Esophagus squamous epithelium (tissue), 5 donors: ENCODE results near the gene LGR4. TPM values are rescaled to one million over a fixed set of nuclear protein-coding genes. Genes with fewer than 3 reads are reported as not detected.

ENCODE experiments used
- DNase-seq: peaks from one replicate; lab custom pipeline; 2025; lab: John Stamatoyannopoulos, UW
- H3K27ac ChIP-seq, 4 donors: fragments of 200-600 bp; sonication (generic); one replicate each; pipeline ENCODE4 v1.5.1; 2016 to 2019; ENCODE audit warnings: mild to moderate bottlenecking in 1 of 4
- H3K27me3 ChIP-seq, 4 donors: fragments of 200-600 bp; sonication (generic); 1 replicate in 3 of 4; 2 replicates in 1 of 4; pipeline versions ENCODE4 v1.5.1 to v1.6.0; 2017 to 2021; ENCODE audit warnings: antibody characterized with exemption in 1 of 4
- H3K36me3 ChIP-seq, 3 donors: fragments of 200-600 bp; sonication (generic); one replicate each; pipeline ENCODE4 v1.5.1; 2016 to 2019
- H3K4me1 ChIP-seq, 3 donors: fragments of 200-600 bp; sonication (generic); one replicate each; pipeline ENCODE4 v1.5.1; 2017 to 2019
- H3K4me3 ChIP-seq, 4 donors: fragments of 200-600 bp; sonication (generic); 1 replicate in 3 of 4; 2 replicates in 1 of 4; pipeline ENCODE4 v1.5.1; 2016 to 2019; ENCODE audit warnings: mild to moderate bottlenecking in 2 of 4, moderate library complexity in 1 of 4
- H3K9me3 ChIP-seq, 3 donors: fragments of 200-600 bp; sonication (generic); one replicate each; pipeline ENCODE4 v1.5.1; 2016 to 2019
- CTCF ChIP-seq, 6 experiments: fragments of 450-650 bp in 4 of 6; fragments of 200-600 bp in 2 of 6; sonication (generic) in 2 of 6; IDR thresholded peaks; one replicate each; pipeline ENCODE4 v1.5.1; 2016 to 2019; ENCODE audit warnings: antibody characterized with exemption in 6 of 6, mild to moderate bottlenecking in 4 of 6, moderate library complexity in 4 of 6
- POLR2A ChIP-seq, 4 donors: fragments of 450-650 bp; IDR thresholded peaks; one replicate each; pipeline ENCODE4 v1.6.1; 2017; ENCODE audit warnings: antibody characterized with exemption in 4 of 4, mild to moderate bottlenecking in 4 of 4, moderate library complexity in 3 of 4
- WGBS, 2 donors: methylation state at CpG; one replicate each; pipeline ENCODE4 v1.1.5; 2018; 5-methylcytosine and 5-hydroxymethylcytosine counted together
- intact Hi-C: fragments of 100-400 bp; cut with DNase I; formaldehyde crosslinking; loops from one replicate; pipeline ENCODE4 v1.15.0; 2022
- total RNA-seq, 4 donors: library from RNA; depleted of rRNA; stranded (reverse); fragments of >200 nt; gene quantifications; one replicate each; pipeline ENCODE4 v1.1.0, GENCODE V29; 2016
- donor health status: DM: yes; HTN: yes; CAD: no.

The LGR4 gene
- total RNA-seq, 4 donors from 2014 or later = 22.3 to 45.6 (median 35.1) TPM

GRCh38 chr11:27423125-27423524 is 49.5 kb downstream of the LGR4 start:
- DNase-seq = no peak
- intact Hi-C loops = no loop called here
- H3K4me3 ChIP-seq = no peak overlapping the region
- no peaks in the 10 kb centered on the region for H3K36me3 ChIP-seq
- H3K4me1 ChIP-seq = peaks cover 12 to 55% (median 29%) of the 10 kb centered on the region in 3 donors
- H3K27me3 ChIP-seq = no peaks in the 10 kb centered on the region
- 12 to 42% methylated on average over 4 of the region's 4 CpGs for WGBS, 2 donors
- H3K27ac ChIP-seq = peak overlapping the region in 3 of 4 donors; percentile 7 to 70 (median 64)
- H3K9me3 ChIP-seq = no peaks in the 10 kb centered on the region
- TF ChIP-seq POLR2A (IDR thresholded peaks at IDR 0.05) (no peak), CTCF (IDR thresholded peaks at IDR 0.05) (no peak)

- Histone ChIP-seq H3K4me1 (peaks cover 12 to 47% (median 24%) of the 10 kb centered on the region in 3 donors), H3K9me3 (no peaks in the 10 kb centered on the region), H3K36me3 (no peaks in the 10 kb centered on the region), H3K27me3 (no peaks in the 10 kb centered on the region), H3K4me3 (peak overlapping the region in 1 of 4 donors; percentile 2), H3K27ac (peak overlapping the region; percentile 26 to 70 (median 66))
- TF ChIP-seq POLR2A (IDR thresholded peaks at IDR 0.05) = no peak
- TF ChIP-seq CTCF (IDR thresholded peaks at IDR 0.05) = no peak
- WGBS, 2 donors = 30 to 47% methylated on average over 9 of the region's 9 CpGs
- intact Hi-C loops = no loop called here
- no peak for DNase-seq
These were observed 50.6 kb downstream of the LGR4 start for GRCh38 chr11:27421819-27422494.

GRCh38 chr11:27420722-27421572 is 51.6 kb downstream of the LGR4 start:
- intact Hi-C loops = no loop called here
- no peak for DNase-seq
- 49 to 53% methylated on average over 4 of the region's 4 CpGs for WGBS, 2 donors
- Histone ChIP-seq H3K27ac (peak overlapping the region in 3 of 4 donors; percentile 25 to 70 (median 64)), H3K4me3 (no peak overlapping the region), H3K36me3 (no peaks in the 10 kb centered on the region), H3K4me1 (peaks cover 12 to 54% (median 20%) of the 10 kb centered on the region in 3 donors), H3K27me3 (no peaks in the 10 kb centered on the region), H3K9me3 (no peaks in the 10 kb centered on the region)
- no peak for TF ChIP-seq POLR2A (IDR thresholded peaks at IDR 0.05)
- TF ChIP-seq CTCF (IDR thresholded peaks at IDR 0.05) = no peak

- WGBS, 2 donors = 60 to 77% methylated on average over 4 of the region's 4 CpGs
- Histone ChIP-seq H3K27ac (peak overlapping the region in 1 of 4 donors; percentile 3), H3K4me3 (no peak overlapping the region), H3K9me3 (no peaks in the 10 kb centered on the region), H3K27me3 (no peaks in the 10 kb centered on the region), H3K4me1 (peaks cover 12 to 61% (median 20%) of the 10 kb centered on the region in 3 donors), H3K36me3 (no peaks in the 10 kb centered on the region)
- TF ChIP-seq POLR2A (IDR thresholded peaks at IDR 0.05) = no peak
- no peak for TF ChIP-seq CTCF (IDR thresholded peaks at IDR 0.05)
- intact Hi-C loops = no loop called here
- no peak for DNase-seq
These were observed 52.4 kb downstream of the LGR4 start for GRCh38 chr11:27420217-27420616.

- Histone ChIP-seq H3K27ac (no peak overlapping the region), H3K27me3 (no peaks in the 10 kb centered on the region), H3K36me3 (no peaks in the 10 kb centered on the region), H3K9me3 (no peaks in the 10 kb centered on the region), H3K4me3 (no peak overlapping the region), H3K4me1 (peaks cover 8 to 68% (median 22%) of the 10 kb centered on the region in 3 donors)
- no peak for DNase-seq
- intact Hi-C loops = no loop called here
- TF ChIP-seq CTCF (IDR thresholded peaks at IDR 0.05) (no peak), POLR2A (IDR thresholded peaks at IDR 0.05) (no peak)
- WGBS, 2 donors = 22 to 58% methylated on average over 1 of the region's 1 CpG
These were observed 54.2 kb downstream of the LGR4 start for GRCh38 chr11:27418356-27418755.
